ENCODE results near the gene WWC2.
"Not testable (repeated sequence)": the region's sequence is repeated elsewhere in the genome, so short reads cannot be mapped to it uniquely, and the experiment has no call there.

Gene WWC2

GRCh38 chr4:183142571-183143550, 43.8 kb downstream of the WWC2 start:
- H3K9me3 ChIP-seq (ENCODE audit: control insufficient read depth, insufficient read depth, low read length) = no peaks in the 10 kb centered on the region
- no peak overlapping the region for H3K9ac ChIP-seq (ENCODE audit: low read depth, low read length)
- peaks cover 38% of the 10 kb centered on the region for H3K4me1 ChIP-seq (ENCODE audit: insufficient read depth, low read length)
- no peaks in the 10 kb centered on the region for H3K36me3 ChIP-seq (ENCODE audit: insufficient read depth, low read length)

- Histone ChIP-seq H3K4me1 (ENCODE audit: insufficient read depth, low read length) (peaks cover 30% of the 10 kb centered on the region), H3K9me3 (ENCODE audit: control insufficient read depth, insufficient read depth, low read length) (no peaks in the 10 kb centered on the region), H3K9ac (ENCODE audit: low read depth, low read length) (no peak overlapping the region), H3K36me3 (ENCODE audit: insufficient read depth, low read length) (no peaks in the 10 kb centered on the region)
Measured at GRCh38 chr4:183144787-183145186, 45.7 kb downstream of the WWC2 start.

GRCh38 chr4:183145773-183146172, 46.7 kb downstream of the WWC2 start:
- Histone ChIP-seq H3K9ac (ENCODE audit: low read depth, low read length) (no peak overlapping the region), H3K4me1 (ENCODE audit: insufficient read depth, low read length) (peaks cover 29% of the 10 kb centered on the region), H3K9me3 (ENCODE audit: control insufficient read depth, insufficient read depth, low read length) (no peaks in the 10 kb centered on the region), H3K36me3 (ENCODE audit: insufficient read depth, low read length) (no peaks in the 10 kb centered on the region)

GRCh38 chr4:183146478-183146877, 47.4 kb downstream of the WWC2 start:
- Histone ChIP-seq H3K9ac (ENCODE audit: low read depth, low read length) (no peak overlapping the region), H3K4me1 (ENCODE audit: insufficient read depth, low read length) (peaks cover 24% of the 10 kb centered on the region), H3K9me3 (ENCODE audit: control insufficient read depth, insufficient read depth, low read length) (no peaks in the 10 kb centered on the region), H3K36me3 (ENCODE audit: insufficient read depth, low read length) (no peaks in the 10 kb centered on the region)

- Histone ChIP-seq H3K4me1 (ENCODE audit: insufficient read depth, low read length) (peaks cover 20% of the 10 kb centered on the region), H3K36me3 (ENCODE audit: insufficient read depth, low read length) (no peaks in the 10 kb centered on the region), H3K9me3 (ENCODE audit: control insufficient read depth, insufficient read depth, low read length) (no peaks in the 10 kb centered on the region), H3K9ac (ENCODE audit: low read depth, low read length) (no peak overlapping the region)
Measured at GRCh38 chr4:183147196-183147595, 48.1 kb downstream of the WWC2 start.

GRCh38 chr4:183147983-183148382, 48.9 kb downstream of the WWC2 start:
- Histone ChIP-seq H3K36me3 (ENCODE audit: insufficient read depth, low read length) (no peaks in the 10 kb centered on the region), H3K9ac (ENCODE audit: low read depth, low read length) (no peak overlapping the region), H3K9me3 (ENCODE audit: control insufficient read depth, insufficient read depth, low read length) (no peaks in the 10 kb centered on the region), H3K4me1 (ENCODE audit: insufficient read depth, low read length) (peaks cover 22% of the 10 kb centered on the region)

GRCh38 chr4:183149616-183150539, 50.8 kb downstream of the WWC2 start:
- H3K36me3 ChIP-seq (ENCODE audit: insufficient read depth, low read length) = no peaks in the 10 kb centered on the region
- H3K9ac ChIP-seq (ENCODE audit: low read depth, low read length) = no peak overlapping the region
- H3K9me3 ChIP-seq (ENCODE audit: control insufficient read depth, insufficient read depth, low read length) = no peaks in the 10 kb centered on the region
- peaks cover 32% of the 10 kb centered on the region for H3K4me1 ChIP-seq (ENCODE audit: insufficient read depth, low read length)

GRCh38 chr4:183150664-183151063, 51.6 kb downstream of the WWC2 start:
- H3K4me1 ChIP-seq (ENCODE audit: insufficient read depth, low read length) = peaks cover 28% of the 10 kb centered on the region

GRCh38 chr4:183152232-183152631, 53.2 kb downstream of the WWC2 start:
- peaks cover 23% of the 10 kb centered on the region for H3K4me1 ChIP-seq (ENCODE audit: insufficient read depth, low read length)
- H3K36me3 ChIP-seq (ENCODE audit: insufficient read depth, low read length); H3K9me3 ChIP-seq (ENCODE audit: control insufficient read depth, insufficient read depth, low read length); H3K9ac ChIP-seq (ENCODE audit: low read depth, low read length): not testable (repeated sequence)

More at GRCh38 chr4:183150664-183151063, 51.6 kb downstream of the WWC2 start:
- not testable (repeated sequence) for H3K9ac ChIP-seq (ENCODE audit: low read depth, low read length); H3K36me3 ChIP-seq (ENCODE audit: insufficient read depth, low read length); H3K9me3 ChIP-seq (ENCODE audit: control insufficient read depth, insufficient read depth, low read length)

- Histone ChIP-seq H3K9ac (ENCODE audit: low read depth, low read length) (no peak overlapping the region), H3K36me3 (ENCODE audit: insufficient read depth, low read length) (no peaks in the 10 kb centered on the region), H3K4me1 (ENCODE audit: insufficient read depth, low read length) (peaks cover 19% of the 10 kb centered on the region), H3K9me3 (ENCODE audit: control insufficient read depth, insufficient read depth, low read length) (no peaks in the 10 kb centered on the region)
Measured at GRCh38 chr4:183153190-183153916, 54.3 kb downstream of the WWC2 start.

GRCh38 chr4:183154701-183155391, 55.8 kb downstream of the WWC2 start:
- H3K4me1 ChIP-seq (ENCODE audit: insufficient read depth, low read length) = peaks cover 19% of the 10 kb centered on the region
- H3K9ac ChIP-seq (ENCODE audit: low read depth, low read length) = no peak overlapping the region
- H3K9me3 ChIP-seq (ENCODE audit: control insufficient read depth, insufficient read depth, low read length) = no peaks in the 10 kb centered on the region

GRCh38 chr4:183155450-183156184, 56.6 kb downstream of the WWC2 start:
- Histone ChIP-seq H3K36me3 (ENCODE audit: insufficient read depth, low read length) (no peaks in the 10 kb centered on the region), H3K9ac (ENCODE audit: low read depth, low read length) (no peak overlapping the region), H3K9me3 (ENCODE audit: control insufficient read depth, insufficient read depth, low read length) (no peaks in the 10 kb centered on the region), H3K4me1 (ENCODE audit: insufficient read depth, low read length) (peaks cover 19% of the 10 kb centered on the region)

More at GRCh38 chr4:183154701-183155391, 55.8 kb downstream of the WWC2 start:
- H3K36me3 ChIP-seq (ENCODE audit: insufficient read depth, low read length) = no peaks in the 10 kb centered on the region

GRCh38 chr4:183157215-183157614, 58.2 kb downstream of the WWC2 start:
- Histone ChIP-seq H3K36me3 (ENCODE audit: insufficient read depth, low read length) (no peaks in the 10 kb centered on the region), H3K4me1 (ENCODE audit: insufficient read depth, low read length) (peaks cover 20% of the 10 kb centered on the region), H3K9me3 (ENCODE audit: control insufficient read depth, insufficient read depth, low read length) (no peaks in the 10 kb centered on the region), H3K9ac (ENCODE audit: low read depth, low read length) (no peak overlapping the region)
